Activated naive CD8-positive, alpha-beta T cell (primary cell): ENCODE data around the gene PIK3R6.

Experiments
- H3K27ac Mint-ChIP-seq: one replicate; pipeline ENCODE4 v1.8.0; 2021; ENCODE audit warnings: mixed read lengths
- H3K27me3 Mint-ChIP-seq: one replicate; pipeline ENCODE4 v1.8.0; 2021; ENCODE audit warnings: mixed read lengths
- H3K36me3 Mint-ChIP-seq: one replicate; pipeline ENCODE4 v1.8.0; 2021; ENCODE audit warnings: mixed read lengths
- H3K4me1 Mint-ChIP-seq: one replicate; pipeline ENCODE4 v1.8.0; 2021; ENCODE audit warnings: low read depth, mixed read lengths
- H3K4me3 Mint-ChIP-seq: one replicate; pipeline ENCODE4 v1.8.0; 2021; ENCODE audit warnings: mild to moderate bottlenecking, mixed read lengths
- H3K9me3 Mint-ChIP-seq: one replicate; pipeline ENCODE4 v1.8.0; 2021; ENCODE audit warnings: low read depth, mixed read lengths

The PIK3R6 gene

DNA sequence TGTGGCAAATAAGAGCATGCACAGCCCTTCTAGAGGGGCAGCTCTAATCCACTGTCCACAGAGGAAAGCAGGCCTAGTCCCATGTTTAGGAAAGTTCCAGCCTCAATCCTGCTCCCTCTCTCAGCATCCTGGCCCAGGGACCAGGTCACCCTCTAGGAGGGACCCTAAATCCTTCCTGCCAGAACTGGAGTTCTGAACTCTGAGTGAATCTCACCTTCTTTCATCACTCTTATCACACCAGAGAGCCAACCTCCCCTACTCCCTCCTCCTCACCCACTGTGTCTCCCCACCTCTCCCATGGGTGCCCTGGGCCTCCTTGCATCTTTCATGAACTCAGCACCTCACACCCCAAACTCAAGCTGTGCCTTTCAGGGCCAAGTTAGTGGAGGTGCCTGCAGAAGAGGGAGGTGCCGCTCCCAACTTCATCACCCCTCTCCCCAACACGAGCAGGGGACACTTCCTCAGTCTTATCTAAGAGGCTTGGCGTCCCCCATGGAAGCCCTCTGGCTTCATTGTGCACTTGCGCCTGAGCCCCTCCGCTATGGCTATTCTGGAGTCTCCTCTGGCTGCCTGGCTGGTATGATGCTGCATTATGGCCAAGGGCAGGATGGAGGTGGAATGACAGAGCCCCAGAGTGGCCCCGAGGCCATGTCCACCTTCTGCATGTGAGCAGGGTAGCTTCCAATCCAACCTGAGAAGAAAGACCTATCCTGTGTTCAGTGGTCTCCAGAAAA is 31.7 kb downstream of the PIK3R6 start:
- Mint-ChIP-seq H3K9me3 (no peaks in the 10 kb centered on the region), H3K4me1 (no peaks in the 10 kb centered on the region), H3K27ac (no peak overlapping the region), H3K36me3 (no peaks in the 10 kb centered on the region), H3K27me3 (no peaks in the 10 kb centered on the region), H3K4me3 (no peak overlapping the region)

DNA sequence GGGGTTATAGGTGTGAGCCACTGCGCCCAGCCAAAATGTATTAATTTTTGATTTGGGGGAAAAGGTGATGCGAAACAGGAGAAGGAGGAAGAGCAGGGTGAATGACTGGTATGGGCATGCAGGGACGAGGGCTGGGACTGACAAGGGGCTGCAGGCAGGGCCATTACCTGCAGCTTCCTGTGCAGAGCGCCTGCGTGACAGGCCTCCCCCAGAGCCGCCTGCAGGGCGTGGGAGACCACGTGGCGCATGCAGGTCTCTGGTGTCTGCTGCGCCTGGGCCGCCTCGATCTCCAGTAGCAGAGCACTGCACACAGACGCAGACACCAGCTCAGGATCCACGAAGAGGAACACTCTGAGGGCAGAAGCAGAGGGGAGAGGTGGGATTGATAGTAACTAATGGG is 32.4 kb downstream of the PIK3R6 start:
- Mint-ChIP-seq H3K27ac (no peak overlapping the region), H3K4me1 (no peaks in the 10 kb centered on the region), H3K4me3 (no peak overlapping the region), H3K9me3 (no peaks in the 10 kb centered on the region), H3K36me3 (no peaks in the 10 kb centered on the region), H3K27me3 (no peaks in the 10 kb centered on the region)

DNA sequence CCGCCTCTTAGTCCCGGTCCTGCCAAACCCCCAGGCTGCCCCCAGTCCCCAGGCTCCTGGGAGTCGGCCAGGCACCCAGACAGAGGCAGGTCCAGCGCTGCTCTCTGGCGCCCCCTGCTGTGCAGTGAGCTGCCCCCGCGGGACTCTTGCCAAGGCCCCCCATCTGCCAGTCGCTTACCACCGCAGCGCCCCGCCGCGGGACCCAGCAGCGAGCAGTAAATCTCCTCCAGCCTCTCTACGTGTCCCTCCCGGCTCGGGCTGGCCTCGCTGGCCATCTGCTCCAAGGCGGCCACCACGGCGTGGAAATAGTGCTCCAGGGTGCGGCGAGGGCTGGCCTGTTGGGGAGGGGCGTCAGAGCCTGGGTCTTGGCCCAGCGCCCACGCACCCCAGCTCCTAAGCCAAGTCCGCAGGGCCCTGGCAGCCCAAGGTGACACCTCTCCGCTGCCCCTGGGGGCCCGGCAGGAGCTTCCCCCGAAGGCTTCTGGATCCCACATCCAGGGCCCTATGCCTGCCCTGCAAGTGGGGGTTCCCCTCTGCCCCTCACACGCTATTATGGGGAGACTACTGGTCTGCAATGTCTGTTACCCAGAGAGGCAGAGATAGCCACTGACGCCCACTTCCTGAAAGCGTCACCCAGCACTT is 34.6 kb downstream of the PIK3R6 start:
- Mint-ChIP-seq H3K27me3 (no peaks in the 10 kb centered on the region), H3K9me3 (no peaks in the 10 kb centered on the region), H3K4me1 (no peaks in the 10 kb centered on the region), H3K36me3 (no peaks in the 10 kb centered on the region), H3K4me3 (no peak overlapping the region), H3K27ac (no peak overlapping the region)

DNA sequence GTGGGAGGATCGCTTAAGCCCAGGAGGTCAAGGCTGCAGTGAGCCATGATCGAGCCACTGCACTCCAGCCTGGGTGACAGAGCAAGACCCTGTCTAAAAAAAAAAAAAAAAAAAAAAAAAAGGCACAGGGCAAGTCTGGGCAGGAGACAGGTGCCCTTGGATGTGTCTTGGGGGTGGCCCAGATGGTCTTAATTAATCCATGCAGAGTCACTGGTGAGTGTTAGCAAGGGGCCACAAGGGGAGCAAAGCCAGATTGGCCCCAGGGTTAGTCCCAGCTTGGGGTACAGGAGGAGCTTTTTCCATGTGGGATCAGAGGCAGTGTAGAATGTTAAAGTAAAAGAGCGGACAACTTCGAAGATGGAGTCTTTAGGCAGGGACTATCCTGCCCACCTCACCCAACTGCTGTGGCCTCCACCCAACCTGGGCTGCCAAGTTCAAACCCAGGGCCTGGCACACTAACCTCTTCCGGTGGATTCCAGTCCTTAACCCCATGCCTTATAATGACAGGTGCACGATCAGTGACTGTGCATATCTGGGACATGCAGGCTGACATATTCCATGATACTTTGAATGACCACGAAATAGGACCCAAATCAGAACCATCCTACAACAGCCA is 36.1 kb downstream of the PIK3R6 start:
- no peaks in the 10 kb centered on the region for H3K9me3 Mint-ChIP-seq
- H3K4me1 Mint-ChIP-seq: no peaks in the 10 kb centered on the region
- H3K27me3 Mint-ChIP-seq: no peaks in the 10 kb centered on the region
- no peak overlapping the region for H3K27ac Mint-ChIP-seq
- H3K36me3 Mint-ChIP-seq: no peaks in the 10 kb centered on the region
- no peak overlapping the region for H3K4me3 Mint-ChIP-seq

DNA sequence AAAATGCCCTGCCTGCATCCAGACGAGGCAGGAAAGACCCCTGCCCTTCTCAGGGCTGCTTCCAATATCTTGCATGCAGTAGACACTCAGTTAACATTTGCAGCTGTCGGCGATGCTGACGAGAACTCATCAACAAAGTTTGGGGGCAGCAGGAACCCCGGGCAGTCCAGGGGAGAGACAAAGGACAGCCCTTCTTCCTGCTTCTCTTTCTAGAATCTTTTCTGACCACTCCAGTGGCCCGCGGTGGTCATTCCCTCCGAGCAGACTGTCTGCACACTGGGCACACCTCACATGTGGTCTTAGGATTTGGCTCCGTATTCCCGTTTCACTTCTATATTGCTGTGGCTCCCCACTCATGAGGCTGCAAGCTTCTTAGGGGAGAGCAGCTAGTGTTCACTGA is 37.3 kb downstream of the PIK3R6 start:
- Mint-ChIP-seq H3K4me3 (no peak overlapping the region), H3K27ac (no peak overlapping the region), H3K9me3 (no peaks in the 10 kb centered on the region), H3K36me3 (no peaks in the 10 kb centered on the region), H3K4me1 (no peaks in the 10 kb centered on the region), H3K27me3 (no peaks in the 10 kb centered on the region)

DNA sequence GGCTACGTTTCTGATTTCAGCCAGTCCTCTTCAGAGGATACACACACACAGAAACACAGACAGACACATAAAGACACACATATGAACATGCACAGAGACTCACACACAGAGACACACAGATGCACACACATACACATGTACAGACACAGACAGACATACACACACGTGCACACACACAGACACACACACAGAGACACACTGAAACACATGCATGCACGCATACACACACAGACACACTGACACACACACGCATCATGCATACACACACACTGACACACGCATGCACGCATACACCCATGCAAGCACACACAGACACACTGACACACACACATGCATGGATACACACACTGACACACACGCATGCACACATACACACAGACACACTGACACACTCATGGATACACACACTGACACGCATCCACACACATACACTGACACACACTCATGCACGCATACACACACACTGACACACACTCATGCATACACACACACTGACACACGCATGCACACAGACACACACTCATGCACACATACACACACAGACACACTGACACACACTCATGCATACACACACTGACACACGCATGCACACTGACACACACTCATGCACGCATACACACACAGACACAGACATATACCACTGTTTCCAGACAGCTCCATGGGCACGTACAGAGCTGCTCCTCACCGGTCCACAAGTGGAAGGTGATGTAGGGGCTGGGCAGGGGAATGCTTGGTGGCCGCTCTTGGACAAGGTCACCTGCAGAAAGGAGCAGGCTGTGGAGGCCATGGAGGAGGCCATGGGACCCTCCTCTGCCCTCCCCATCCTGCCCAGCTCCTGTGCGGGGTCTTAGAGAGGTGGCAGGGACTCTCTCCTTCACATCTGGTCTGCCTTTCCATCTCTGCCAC is 38.2 kb downstream of the PIK3R6 start:
- Mint-ChIP-seq H3K9me3 (peaks cover 8% of the 10 kb centered on the region), H3K27me3 (no peaks in the 10 kb centered on the region), H3K36me3 (peaks cover 2% of the 10 kb centered on the region), H3K27ac (no peak overlapping the region), H3K4me3 (no peak overlapping the region), H3K4me1 (no peaks in the 10 kb centered on the region)

DNA sequence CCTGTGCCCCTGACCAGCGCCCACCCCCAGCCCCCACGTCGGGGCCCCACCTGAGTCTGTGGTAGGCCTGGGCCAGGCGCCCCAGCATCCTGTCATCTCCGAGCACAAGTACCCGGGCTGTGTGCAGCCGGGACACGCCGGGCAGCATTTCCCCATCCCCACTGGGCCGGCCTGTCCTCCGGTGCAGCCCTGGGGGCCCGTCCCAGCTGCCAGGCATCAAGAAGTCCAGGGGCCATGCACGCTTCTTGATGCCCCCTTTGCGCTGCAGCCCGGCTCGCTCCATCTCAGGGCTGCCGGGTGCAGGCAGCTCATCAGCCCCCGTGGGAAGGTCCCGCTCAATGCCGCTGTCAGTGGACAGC is 39.0 kb downstream of the PIK3R6 start:
- H3K4me3 Mint-ChIP-seq: no peak overlapping the region
- H3K4me1 Mint-ChIP-seq: no peaks in the 10 kb centered on the region
- H3K9me3 Mint-ChIP-seq: peaks cover 8% of the 10 kb centered on the region
- H3K36me3 Mint-ChIP-seq: peaks cover 3% of the 10 kb centered on the region
- no peak overlapping the region for H3K27ac Mint-ChIP-seq
- no peaks in the 10 kb centered on the region for H3K27me3 Mint-ChIP-seq

DNA sequence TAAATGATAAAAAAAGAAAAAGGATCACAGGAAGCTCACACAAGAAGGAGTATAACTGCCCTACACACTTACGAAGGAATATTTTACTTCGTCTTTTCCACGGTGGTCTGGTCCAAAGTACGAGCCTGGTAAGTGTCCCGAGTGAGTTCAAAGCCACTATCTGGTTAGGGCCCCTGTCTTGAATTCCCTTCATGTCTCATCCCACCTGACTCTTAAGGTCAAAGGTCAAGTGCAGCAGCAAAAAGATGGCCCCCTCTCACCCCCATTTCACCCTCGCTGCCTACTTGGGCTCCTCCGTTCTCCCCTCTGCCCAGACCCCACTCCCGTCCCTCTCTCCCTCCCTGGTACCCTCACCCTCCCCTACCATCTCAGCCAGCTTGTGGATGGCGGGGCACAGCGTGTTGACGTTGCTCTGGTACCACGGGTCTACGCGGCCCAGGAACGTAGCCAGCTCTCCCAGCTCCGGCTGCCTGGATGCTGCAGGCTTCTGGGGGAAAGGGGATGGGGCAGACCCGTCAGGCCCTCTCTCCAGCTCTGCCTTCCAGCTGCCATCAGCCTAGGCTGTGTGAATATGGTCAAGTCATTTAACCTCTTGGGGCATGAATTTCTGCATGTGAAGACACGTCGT is 40.6 kb downstream of the PIK3R6 start:
- H3K27me3 Mint-ChIP-seq: no peaks in the 10 kb centered on the region
- peaks cover 8% of the 10 kb centered on the region for H3K9me3 Mint-ChIP-seq
- H3K27ac Mint-ChIP-seq: no peak overlapping the region
- no peaks in the 10 kb centered on the region for H3K4me1 Mint-ChIP-seq
- peaks cover 3% of the 10 kb centered on the region for H3K36me3 Mint-ChIP-seq
- H3K4me3 Mint-ChIP-seq: no peak overlapping the region

DNA sequence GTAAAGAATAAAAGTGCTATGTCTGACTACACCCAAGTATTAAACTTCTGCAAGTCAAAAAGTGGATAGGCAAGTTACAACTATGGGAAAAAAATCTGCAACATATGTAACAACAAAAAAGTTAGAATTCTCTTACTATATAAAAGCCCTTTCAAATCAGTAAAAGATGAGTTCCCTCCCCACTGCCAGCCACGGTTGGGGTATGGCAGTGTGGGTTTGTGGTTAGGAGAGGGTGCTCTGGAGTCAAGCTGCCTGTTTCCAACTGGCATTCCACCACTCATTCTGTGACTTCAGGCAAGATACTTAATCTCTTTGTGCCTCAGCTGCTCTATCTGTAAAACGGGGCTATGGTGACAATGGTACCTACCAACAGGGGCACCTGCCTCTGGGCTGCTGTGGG is 41.7 kb downstream of the PIK3R6 start:
- peaks cover 8% of the 10 kb centered on the region for H3K9me3 Mint-ChIP-seq
- H3K4me3 Mint-ChIP-seq: no peak overlapping the region
- peaks cover 3% of the 10 kb centered on the region for H3K36me3 Mint-ChIP-seq
- no peaks in the 10 kb centered on the region for H3K27me3 Mint-ChIP-seq
- H3K27ac Mint-ChIP-seq: no peak overlapping the region
- no peaks in the 10 kb centered on the region for H3K4me1 Mint-ChIP-seq

DNA sequence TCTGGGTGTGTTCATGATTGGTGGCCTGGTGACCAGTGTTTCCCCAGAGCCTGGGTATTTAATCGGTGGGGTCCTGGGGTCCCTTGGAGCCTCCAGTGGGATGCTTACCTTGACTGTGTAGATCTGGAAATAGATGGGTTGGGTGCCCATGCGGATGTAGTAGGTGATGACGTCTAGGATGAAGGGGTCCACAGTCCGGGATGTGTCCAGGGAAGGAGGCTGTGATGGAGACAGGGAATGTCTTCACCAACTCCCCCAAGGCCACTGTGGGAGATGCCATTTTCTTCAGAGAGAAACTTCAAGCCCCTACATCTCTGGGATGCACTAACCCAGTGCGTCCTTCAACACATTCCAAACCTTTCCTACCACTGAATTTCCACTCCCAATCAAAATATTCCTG is 44.2 kb downstream of the PIK3R6 start:
- Mint-ChIP-seq H3K4me1 (no peaks in the 10 kb centered on the region), H3K27ac (no peak overlapping the region), H3K36me3 (peaks cover 3% of the 10 kb centered on the region), H3K4me3 (no peak overlapping the region), H3K9me3 (peaks cover 8% of the 10 kb centered on the region), H3K27me3 (no peaks in the 10 kb centered on the region)

DNA sequence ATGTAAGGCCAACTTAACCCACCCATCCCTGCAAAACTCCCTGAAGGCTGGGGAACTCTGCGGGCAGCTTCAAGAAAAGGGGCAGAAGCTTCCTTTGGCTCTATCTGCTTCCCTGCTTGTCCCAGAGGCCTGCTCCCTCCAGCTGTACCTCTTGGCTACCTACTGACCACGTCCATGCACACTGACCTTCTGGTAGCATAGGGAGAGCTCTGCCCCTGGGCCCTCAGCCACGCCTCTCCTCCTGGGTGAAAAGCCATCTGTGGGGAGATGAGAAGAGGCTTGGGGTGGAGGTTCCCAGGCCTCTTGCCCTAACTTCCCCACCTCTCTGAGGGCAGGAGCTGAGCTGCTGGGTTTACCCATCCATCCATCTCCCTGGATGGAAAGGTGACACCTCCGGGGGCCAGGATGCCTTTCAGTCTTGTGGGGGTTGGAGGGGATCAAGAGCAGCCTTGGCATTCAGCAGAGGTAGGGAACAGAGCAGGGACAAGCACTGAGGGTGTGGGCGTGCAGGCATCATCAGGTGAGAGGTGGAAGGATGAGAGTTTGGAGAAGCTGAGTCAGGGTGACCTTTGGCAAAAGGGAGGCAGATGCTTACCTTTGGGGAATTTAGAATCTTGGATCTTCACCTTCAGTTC is 45.0 kb downstream of the PIK3R6 start:
- Mint-ChIP-seq H3K36me3 (peaks cover 3% of the 10 kb centered on the region), H3K27ac (no peak overlapping the region), H3K9me3 (peaks cover 8% of the 10 kb centered on the region), H3K27me3 (no peaks in the 10 kb centered on the region), H3K4me1 (no peaks in the 10 kb centered on the region), H3K4me3 (no peak overlapping the region)

DNA sequence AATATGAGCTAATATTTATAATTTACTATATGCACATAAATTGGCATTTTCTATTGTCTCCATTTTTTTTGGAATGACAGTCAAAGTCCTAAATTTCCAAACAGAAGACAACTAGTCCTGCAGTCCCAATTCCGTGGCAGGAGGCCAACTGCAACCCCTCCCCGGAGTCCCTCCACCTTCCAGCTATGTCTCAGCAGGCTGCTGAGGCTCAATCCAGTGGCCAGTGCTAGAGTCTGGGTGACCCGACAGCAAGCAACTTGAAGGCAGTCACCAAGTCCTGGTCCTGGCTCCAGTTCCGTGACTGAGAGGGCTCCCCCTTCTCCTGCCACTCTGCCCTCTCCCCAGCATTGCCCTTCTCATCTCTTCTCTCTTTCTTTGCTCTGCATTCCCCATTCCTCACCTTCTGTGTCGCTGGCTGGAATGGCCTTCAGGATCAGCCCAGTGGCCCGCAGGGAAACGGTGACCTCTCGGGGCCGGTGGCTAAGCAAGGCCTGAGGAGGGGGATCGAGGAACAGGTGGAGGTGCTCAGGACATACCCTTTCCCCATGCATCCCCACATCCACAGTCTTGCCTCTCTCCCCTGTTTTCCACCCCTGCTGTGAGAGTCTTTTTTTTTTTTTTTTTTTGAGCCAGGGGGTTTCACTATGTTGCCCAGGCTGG is 45.9 kb downstream of the PIK3R6 start:
- Mint-ChIP-seq H3K4me1 (no peaks in the 10 kb centered on the region), H3K36me3 (peaks cover 3% of the 10 kb centered on the region), H3K27me3 (no peaks in the 10 kb centered on the region), H3K27ac (no peak overlapping the region), H3K4me3 (no peak overlapping the region), H3K9me3 (peaks cover 8% of the 10 kb centered on the region)

DNA sequence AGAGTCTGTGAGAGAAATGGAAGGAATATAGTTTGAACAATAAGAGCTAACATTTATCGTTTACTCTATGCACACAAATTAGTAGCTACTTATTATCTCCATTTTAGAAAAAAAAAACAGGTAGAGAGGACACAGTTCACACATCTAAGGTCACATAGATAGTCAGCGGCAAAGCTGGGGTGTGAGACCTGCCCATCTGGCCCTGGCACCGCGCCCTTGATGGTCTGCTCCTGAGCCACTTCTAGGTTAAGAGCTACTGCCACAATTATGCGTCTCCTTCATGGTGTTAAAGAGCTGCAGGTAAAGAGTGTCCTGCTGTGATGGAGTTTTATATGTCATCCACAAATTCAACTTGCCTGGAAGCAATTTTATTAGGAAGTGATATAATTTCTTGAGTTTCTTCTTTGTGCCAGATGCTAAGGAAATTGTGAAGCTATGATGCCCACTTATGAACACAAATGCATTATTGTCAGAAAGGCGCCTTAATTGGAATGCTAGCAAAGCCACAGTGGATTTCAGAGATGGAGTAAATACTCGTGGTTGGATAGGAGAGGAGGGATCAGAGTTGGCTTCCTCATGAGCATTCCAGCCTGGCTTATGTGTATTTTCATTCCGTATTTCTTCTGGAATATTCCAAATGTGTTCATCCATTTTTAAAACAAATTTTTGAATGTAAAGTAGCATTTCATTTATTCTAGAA is 47.0 kb downstream of the PIK3R6 start:
- peaks cover 8% of the 10 kb centered on the region for H3K9me3 Mint-ChIP-seq
- no peak overlapping the region for H3K27ac Mint-ChIP-seq

More for the DNA sequence above, 47.0 kb downstream of the PIK3R6 start:
- no peaks in the 10 kb centered on the region for H3K27me3 Mint-ChIP-seq
- H3K36me3 Mint-ChIP-seq: peaks cover 3% of the 10 kb centered on the region
- no peak overlapping the region for H3K4me3 Mint-ChIP-seq
- H3K4me1 Mint-ChIP-seq: no peaks in the 10 kb centered on the region
